Choroid plexus epithelial cell (primary cell): Measurements from ENCODE around the gene RAF1.
A peak's percentile ranks its signal among the peaks of the same experiment; 100 is the strongest.

Source experiments
- DNase-seq: peaks from one replicate; pipeline ENCODE4 v3.0.0-alpha.2; 2010; ENCODE audit warnings: low read depth
- H3K4me3 ChIP-seq: 2 replicates; pipeline ENCODE4 v1.5.1; 2011; ENCODE audit warnings: low read depth, mild to moderate bottlenecking, control low read depth, low read length, moderate library complexity
- TF ChIP-seq, protein P1 (sequence below): conservative IDR thresholded peaks from 2 replicates; pipeline ENCODE4 v1.5.1; 2011; ENCODE audit warnings: low read depth, mild to moderate bottlenecking, control low read depth, inconsistent platforms, low read length, moderate library complexity

RAF1 gene

GRCh38 chr3:12541625-12542024 lies 122.3 kb downstream of the RAF1 start:
- H3K4me3 ChIP-seq: no peak overlapping the region
- no peak for DNase-seq
- TF ChIP-seq, protein P1, sequence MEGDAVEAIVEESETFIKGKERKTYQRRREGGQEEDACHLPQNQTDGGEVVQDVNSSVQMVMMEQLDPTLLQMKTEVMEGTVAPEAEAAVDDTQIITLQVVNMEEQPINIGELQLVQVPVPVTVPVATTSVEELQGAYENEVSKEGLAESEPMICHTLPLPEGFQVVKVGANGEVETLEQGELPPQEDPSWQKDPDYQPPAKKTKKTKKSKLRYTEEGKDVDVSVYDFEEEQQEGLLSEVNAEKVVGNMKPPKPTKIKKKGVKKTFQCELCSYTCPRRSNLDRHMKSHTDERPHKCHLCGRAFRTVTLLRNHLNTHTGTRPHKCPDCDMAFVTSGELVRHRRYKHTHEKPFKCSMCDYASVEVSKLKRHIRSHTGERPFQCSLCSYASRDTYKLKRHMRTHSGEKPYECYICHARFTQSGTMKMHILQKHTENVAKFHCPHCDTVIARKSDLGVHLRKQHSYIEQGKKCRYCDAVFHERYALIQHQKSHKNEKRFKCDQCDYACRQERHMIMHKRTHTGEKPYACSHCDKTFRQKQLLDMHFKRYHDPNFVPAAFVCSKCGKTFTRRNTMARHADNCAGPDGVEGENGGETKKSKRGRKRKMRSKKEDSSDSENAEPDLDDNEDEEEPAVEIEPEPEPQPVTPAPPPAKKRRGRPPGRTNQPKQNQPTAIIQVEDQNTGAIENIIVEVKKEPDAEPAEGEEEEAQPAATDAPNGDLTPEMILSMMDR: peak; percentile 36

- DNase-seq: peak; percentile 62
- TF ChIP-seq, protein P1: peak; percentile 59
- H3K4me3 ChIP-seq: no peak overlapping the region
Observed at GRCh38 chr3:12536423-12536822, 127.5 kb downstream of the RAF1 start.
